Measurements from ENCODE around the gene SPINT1. TPM values are rescaled to one million over a fixed set of nuclear protein-coding genes. Genes with fewer than 3 reads are reported as not detected.

Gene SPINT1
- total RNA-seq, 1 experiment from 2014 or later, result 123 TPM

DNA sequence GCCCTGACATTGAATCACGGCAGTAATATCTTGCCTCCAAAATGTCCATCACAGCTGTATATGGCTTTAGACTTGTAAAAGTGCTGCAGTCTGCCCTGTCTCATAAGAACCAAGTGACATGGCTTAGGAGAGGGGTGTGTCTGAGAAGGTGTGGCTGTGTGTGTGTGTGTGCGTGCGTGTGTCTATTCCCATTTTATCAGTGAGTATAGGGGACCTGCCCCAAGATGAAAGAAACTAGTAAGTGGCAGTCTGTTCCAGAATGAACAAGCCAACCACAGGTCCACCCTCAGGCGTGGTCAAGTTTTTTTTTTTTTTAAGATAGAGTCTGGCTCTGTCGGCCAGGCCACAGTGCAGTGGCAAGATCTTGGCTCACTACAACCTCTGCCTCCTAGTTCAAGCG, 35.8 kb downstream of the SPINT1 start:
- H3K79me2 ChIP-seq (ENCODE audit: insufficient read depth, low read length), result no peaks in the 10 kb centered on the region
- no peak overlapping the region for H2AFZ ChIP-seq (ENCODE audit: low read depth, low read length, poor library complexity, severe bottlenecking)
- no peak overlapping the region for H3K9ac ChIP-seq (ENCODE audit: low read length)
- POLR2A ChIA-PET, result no interaction called here
- H3K36me3 ChIP-seq (ENCODE audit: control insufficient read depth in 1 of 2, insufficient read depth in 2 of 2, low read length in 2 of 2), result no peaks in the 10 kb centered on the region
- H3K4me2 ChIP-seq (ENCODE audit: low read length), result peak overlapping the region; percentile 5; the same call in 1 of the 2 replicates
- no peak for TF ChIP-seq EGR1 (IDR thresholded peaks at IDR 0.05; ENCODE audit: low read depth)
- TF ChIP-seq ZFX (IDR thresholded peaks at IDR 0.05), result no peak
- no peak for TF ChIP-seq POLR2AphosphoS5 (IDR thresholded peaks at IDR 0.05; ENCODE audit: low read depth, low read length)
- no peak for TF ChIP-seq EZH2phosphoT487 (IDR thresholded peaks at IDR 0.05; ENCODE audit: borderline replicate concordance)
- TF ChIP-seq RAD21 (IDR thresholded peaks at IDR 0.05; ENCODE audit: low read depth), result no peak
- no peak for TF ChIP-seq POLR2A (IDR thresholded peaks at IDR 0.05; ENCODE audit: borderline replicate concordance, extremely low read depth, insufficient read depth, insufficient read length)
- TF ChIP-seq EZH2 (IDR thresholded peaks at IDR 0.05), result no peak
- TF ChIP-seq YY1 (IDR thresholded peaks at IDR 0.05; ENCODE audit: extremely low read depth, insufficient replicate concordance, low read depth, low read length), result no peak
- TF ChIP-seq CEBPB (IDR thresholded peaks at IDR 0.05; ENCODE audit: low read depth), result no peak
- TF ChIP-seq CBX3 (IDR thresholded peaks at IDR 0.05; ENCODE audit: low read depth), result no peak
- no peak for TF ChIP-seq SP1 (IDR thresholded peaks at IDR 0.05; ENCODE audit: low read depth)
- no peak for TF ChIP-seq ZNF274 (IDR thresholded peaks at IDR 0.05; ENCODE audit: low read depth, low read length)
- TF ChIP-seq, protein P1, sequence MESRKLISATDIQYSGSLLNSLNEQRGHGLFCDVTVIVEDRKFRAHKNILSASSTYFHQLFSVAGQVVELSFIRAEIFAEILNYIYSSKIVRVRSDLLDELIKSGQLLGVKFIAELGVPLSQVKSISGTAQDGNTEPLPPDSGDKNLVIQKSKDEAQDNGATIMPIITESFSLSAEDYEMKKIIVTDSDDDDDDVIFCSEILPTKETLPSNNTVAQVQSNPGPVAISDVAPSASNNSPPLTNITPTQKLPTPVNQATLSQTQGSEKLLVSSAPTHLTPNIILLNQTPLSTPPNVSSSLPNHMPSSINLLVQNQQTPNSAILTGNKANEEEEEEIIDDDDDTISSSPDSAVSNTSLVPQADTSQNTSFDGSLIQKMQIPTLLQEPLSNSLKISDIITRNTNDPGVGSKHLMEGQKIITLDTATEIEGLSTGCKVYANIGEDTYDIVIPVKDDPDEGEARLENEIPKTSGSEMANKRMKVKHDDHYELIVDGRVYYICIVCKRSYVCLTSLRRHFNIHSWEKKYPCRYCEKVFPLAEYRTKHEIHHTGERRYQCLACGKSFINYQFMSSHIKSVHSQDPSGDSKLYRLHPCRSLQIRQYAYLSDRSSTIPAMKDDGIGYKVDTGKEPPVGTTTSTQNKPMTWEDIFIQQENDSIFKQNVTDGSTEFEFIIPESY (IDR thresholded peaks at IDR 0.05; ENCODE audit: extremely low read depth, insufficient replicate concordance, low read length), result no peak
- no peak for TF ChIP-seq ELF1 (IDR thresholded peaks at IDR 0.05; ENCODE audit: borderline replicate concordance, low read depth)
- TF ChIP-seq, protein P2, sequence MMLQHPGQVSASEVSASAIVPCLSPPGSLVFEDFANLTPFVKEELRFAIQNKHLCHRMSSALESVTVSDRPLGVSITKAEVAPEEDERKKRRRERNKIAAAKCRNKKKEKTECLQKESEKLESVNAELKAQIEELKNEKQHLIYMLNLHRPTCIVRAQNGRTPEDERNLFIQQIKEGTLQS (IDR thresholded peaks at IDR 0.05), result no peak
- no peak for TF ChIP-seq FOSL1 (IDR thresholded peaks at IDR 0.05; ENCODE audit: low read depth)
- no peak for TF ChIP-seq TCF7L2 (IDR thresholded peaks at IDR 0.05; ENCODE audit: borderline replicate concordance, extremely low read depth, insufficient read depth, insufficient read length)
- no peak for TF ChIP-seq SIN3A (IDR thresholded peaks at IDR 0.05; ENCODE audit: low read depth)
- TF ChIP-seq, protein P3, sequence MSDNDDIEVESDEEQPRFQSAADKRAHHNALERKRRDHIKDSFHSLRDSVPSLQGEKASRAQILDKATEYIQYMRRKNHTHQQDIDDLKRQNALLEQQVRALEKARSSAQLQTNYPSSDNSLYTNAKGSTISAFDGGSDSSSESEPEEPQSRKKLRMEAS (IDR thresholded peaks at IDR 0.05), result no peak
- TF ChIP-seq, protein P4, sequence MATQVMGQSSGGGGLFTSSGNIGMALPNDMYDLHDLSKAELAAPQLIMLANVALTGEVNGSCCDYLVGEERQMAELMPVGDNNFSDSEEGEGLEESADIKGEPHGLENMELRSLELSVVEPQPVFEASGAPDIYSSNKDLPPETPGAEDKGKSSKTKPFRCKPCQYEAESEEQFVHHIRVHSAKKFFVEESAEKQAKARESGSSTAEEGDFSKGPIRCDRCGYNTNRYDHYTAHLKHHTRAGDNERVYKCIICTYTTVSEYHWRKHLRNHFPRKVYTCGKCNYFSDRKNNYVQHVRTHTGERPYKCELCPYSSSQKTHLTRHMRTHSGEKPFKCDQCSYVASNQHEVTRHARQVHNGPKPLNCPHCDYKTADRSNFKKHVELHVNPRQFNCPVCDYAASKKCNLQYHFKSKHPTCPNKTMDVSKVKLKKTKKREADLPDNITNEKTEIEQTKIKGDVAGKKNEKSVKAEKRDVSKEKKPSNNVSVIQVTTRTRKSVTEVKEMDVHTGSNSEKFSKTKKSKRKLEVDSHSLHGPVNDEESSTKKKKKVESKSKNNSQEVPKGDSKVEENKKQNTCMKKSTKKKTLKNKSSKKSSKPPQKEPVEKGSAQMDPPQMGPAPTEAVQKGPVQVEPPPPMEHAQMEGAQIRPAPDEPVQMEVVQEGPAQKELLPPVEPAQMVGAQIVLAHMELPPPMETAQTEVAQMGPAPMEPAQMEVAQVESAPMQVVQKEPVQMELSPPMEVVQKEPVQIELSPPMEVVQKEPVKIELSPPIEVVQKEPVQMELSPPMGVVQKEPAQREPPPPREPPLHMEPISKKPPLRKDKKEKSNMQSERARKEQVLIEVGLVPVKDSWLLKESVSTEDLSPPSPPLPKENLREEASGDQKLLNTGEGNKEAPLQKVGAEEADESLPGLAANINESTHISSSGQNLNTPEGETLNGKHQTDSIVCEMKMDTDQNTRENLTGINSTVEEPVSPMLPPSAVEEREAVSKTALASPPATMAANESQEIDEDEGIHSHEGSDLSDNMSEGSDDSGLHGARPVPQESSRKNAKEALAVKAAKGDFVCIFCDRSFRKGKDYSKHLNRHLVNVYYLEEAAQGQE (IDR thresholded peaks at IDR 0.05; ENCODE audit: low read depth), result no peak
- no peaks in the 10 kb centered on the region for H3K9me2 ChIP-seq (ENCODE audit: insufficient read depth)
- ATAC-seq, result peak; percentile 33; the same call in 1 of the 2 replicates
- no peak for DNase-seq (ENCODE audit: low read depth, low spot score)
- intact Hi-C loops (cut with micrococcal nuclease), result no loop called here
- H3K4me3 ChIP-seq (replicated peaks in 1 of 2; ENCODE audit: low read depth in 1 of 2, low read length in 2 of 2), result no peak overlapping the region
- H4K20me1 ChIP-seq (ENCODE audit: insufficient read depth), result no peaks in the 10 kb centered on the region
- RAD21 ChIA-PET (ENCODE audit: low non-redundant PET in 1 of 2, low total read pairs in 2 of 2, uncharacterized antibody in 2 of 2, unreplicated experiment in 2 of 2), result no interaction called here
- BruUV-seq (replicated peaks), result no TSS peak
- H3K4me1 ChIP-seq (ENCODE audit: control insufficient read depth in 1 of 2, insufficient read depth in 2 of 2, low read length in 2 of 2), result peaks cover 26 to 28% of the 10 kb centered on the region in 2 experiments
- CTCF ChIA-PET, result interaction anchor here (3.0 to 4.6 kb wide), 2 partner anchors 12 to 21 kb away, joined by 12 to 26 read pairs; no protein-coding TSS in a partner anchor
- H3K9me3 ChIP-seq (ENCODE audit: control insufficient read depth in 1 of 2, insufficient read depth in 1 of 2, low read depth in 1 of 2, low read length in 2 of 2), result no peaks in the 10 kb centered on the region
- no peak overlapping the region for H3K27ac ChIP-seq (ENCODE audit: low read depth, low read length)
- H3K27me3 ChIP-seq (ENCODE audit: insufficient read depth, low read length), result no peaks in the 10 kb centered on the region
